A673 (cell line): ENCODE measurements around the gene SLC16A6.
"Not testable (repeated sequence)": the region's sequence is repeated elsewhere in the genome, so short reads cannot be mapped to it uniquely, and the experiment has no call there.

Source experiments
- EZH2 ChIP-seq: fragments of 200-600 bp; sonication (generic); IDR thresholded peaks from 2 replicates; pipeline ENCODE4 v1.6.1; 2017; ENCODE audit warnings: borderline replicate concordance, low read depth, mild to moderate bottlenecking, mixed read lengths, antibody characterized with exemption, low read length; ENCODE audit not compliant: poor library complexity, severe bottlenecking
- TF ChIP-seq, protein P1 (sequence below): fragments of 300-800, 200-600 bp; sonication (generic); conservative IDR thresholded peaks from 2 replicates; pipeline ENCODE4 v1.5.1; 2017; ENCODE audit warnings: low read depth, mild to moderate bottlenecking, antibody characterized with exemption, low read length, moderate library complexity, mixed read lengths

GRCh38 chr17:68263101-68263681 lies 27.7 kb downstream of the SLC16A6 start:
- TF ChIP-seq, protein P1, sequence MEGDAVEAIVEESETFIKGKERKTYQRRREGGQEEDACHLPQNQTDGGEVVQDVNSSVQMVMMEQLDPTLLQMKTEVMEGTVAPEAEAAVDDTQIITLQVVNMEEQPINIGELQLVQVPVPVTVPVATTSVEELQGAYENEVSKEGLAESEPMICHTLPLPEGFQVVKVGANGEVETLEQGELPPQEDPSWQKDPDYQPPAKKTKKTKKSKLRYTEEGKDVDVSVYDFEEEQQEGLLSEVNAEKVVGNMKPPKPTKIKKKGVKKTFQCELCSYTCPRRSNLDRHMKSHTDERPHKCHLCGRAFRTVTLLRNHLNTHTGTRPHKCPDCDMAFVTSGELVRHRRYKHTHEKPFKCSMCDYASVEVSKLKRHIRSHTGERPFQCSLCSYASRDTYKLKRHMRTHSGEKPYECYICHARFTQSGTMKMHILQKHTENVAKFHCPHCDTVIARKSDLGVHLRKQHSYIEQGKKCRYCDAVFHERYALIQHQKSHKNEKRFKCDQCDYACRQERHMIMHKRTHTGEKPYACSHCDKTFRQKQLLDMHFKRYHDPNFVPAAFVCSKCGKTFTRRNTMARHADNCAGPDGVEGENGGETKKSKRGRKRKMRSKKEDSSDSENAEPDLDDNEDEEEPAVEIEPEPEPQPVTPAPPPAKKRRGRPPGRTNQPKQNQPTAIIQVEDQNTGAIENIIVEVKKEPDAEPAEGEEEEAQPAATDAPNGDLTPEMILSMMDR = peak; percentile 64
- not testable (repeated sequence) for TF ChIP-seq EZH2
